BLaER1 treated with 17β-estradiol and CSF1 and Interleukin-3, amounts not matched to agents 10 nM and 100 nM (cell line): ENCODE measurements around the gene NHS.

Experiments
- H3K27ac ChIP-seq, 11 experiments: shearing (Covaris generic); formaldehyde crosslinking; 2 replicates each; pipeline ENCODE4 v1.8.1; 2022
- H3K27me3 ChIP-seq, 11 experiments: shearing (Covaris generic); formaldehyde crosslinking; 2 replicates each; pipeline ENCODE4 v1.8.1; 2022
- H3K36me3 ChIP-seq, 11 experiments: shearing (Covaris generic); formaldehyde crosslinking; 2 replicates each; pipeline ENCODE4 v1.8.1; 2022
- H3K4me1 ChIP-seq, 10 experiments: shearing (Covaris generic); formaldehyde crosslinking; 2 replicates each; pipeline ENCODE4 v1.8.1; 2022
- H3K4me2 ChIP-seq, 11 experiments: shearing (Covaris generic); formaldehyde crosslinking; 2 replicates each; pipeline ENCODE4 v1.8.1; 2022
- H3K4me3 ChIP-seq, 10 experiments: shearing (Covaris generic); formaldehyde crosslinking; 2 replicates each; pipeline ENCODE4 v1.8.1; 2022
- H3K9ac ChIP-seq, 11 experiments: shearing (Covaris generic); formaldehyde crosslinking; 2 replicates each; pipeline ENCODE4 v1.8.1; 2022
- H3K9me3 ChIP-seq, 11 experiments: shearing (Covaris generic); formaldehyde crosslinking; replicated peaks in 1 of 11; 2 replicates each; pipeline ENCODE4 v1.8.1; 2022
- H4K20me1 ChIP-seq, 11 experiments: shearing (Covaris generic); formaldehyde crosslinking; 2 replicates each; pipeline ENCODE4 v1.8.1; 2022
- Cebpa-rat ChIP-seq, 11 experiments: shearing (Covaris generic); IDR thresholded peaks; 2 replicates each; pipeline ENCODE4 v1.8.1; 2022

NHS gene

DNA sequence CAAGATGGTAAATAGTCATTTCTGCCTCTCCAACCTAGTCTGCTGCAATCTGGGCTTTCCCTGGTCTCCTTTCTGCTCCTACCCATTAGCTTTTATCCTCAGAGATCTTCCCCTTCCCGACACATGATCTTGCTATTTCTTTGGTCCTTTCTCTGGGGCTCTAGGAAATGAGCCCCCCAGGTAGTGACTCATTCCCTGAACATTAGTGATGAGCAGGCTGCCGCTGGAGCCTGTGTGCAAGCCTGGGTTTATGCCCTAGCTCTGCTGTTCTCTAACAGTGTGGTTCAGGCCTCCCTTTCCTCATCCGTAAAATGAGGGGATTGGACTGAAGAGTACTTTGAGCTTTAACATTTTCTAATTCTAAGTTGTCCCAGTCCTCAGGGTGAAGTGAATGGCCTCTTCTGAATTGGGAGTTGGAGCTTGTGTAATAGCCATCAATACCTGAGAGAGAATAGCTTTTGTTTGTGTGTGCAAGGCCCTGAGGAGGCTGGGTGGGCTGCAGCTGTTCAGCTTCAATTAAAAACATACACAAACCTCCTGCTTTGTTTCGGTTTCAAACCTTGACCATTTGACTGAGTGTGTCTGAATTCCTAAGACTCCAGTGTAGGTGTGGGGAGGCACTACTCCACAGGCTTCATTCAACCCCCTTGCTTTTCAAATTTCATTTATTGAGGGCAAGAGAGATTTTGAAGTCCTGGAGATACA lies 246.7 kb downstream of the NHS start:
- Histone ChIP-seq H3K36me3 (no peaks in the 10 kb centered on the region), H3K27me3 (peaks cover 86 to 99% (median 95%) of the 10 kb centered on the region in 11 experiments), H4K20me1 (no peaks in the 10 kb centered on the region; a peak in 3 of 22 replicates), H3K4me3 (no peak overlapping the region), H3K9ac (no peak overlapping the region), H3K4me2 (no peak overlapping the region), H3K9me3 (peaks cover 0 to 16% (median 6%) of the 10 kb centered on the region in 11 experiments; a peak in 9 of 22 replicates), H3K27ac (no peak overlapping the region), H3K4me1 (no peaks in the 10 kb centered on the region)
- no peak for TF ChIP-seq Cebpa-rat (IDR thresholded peaks at IDR 0.05)

DNA sequence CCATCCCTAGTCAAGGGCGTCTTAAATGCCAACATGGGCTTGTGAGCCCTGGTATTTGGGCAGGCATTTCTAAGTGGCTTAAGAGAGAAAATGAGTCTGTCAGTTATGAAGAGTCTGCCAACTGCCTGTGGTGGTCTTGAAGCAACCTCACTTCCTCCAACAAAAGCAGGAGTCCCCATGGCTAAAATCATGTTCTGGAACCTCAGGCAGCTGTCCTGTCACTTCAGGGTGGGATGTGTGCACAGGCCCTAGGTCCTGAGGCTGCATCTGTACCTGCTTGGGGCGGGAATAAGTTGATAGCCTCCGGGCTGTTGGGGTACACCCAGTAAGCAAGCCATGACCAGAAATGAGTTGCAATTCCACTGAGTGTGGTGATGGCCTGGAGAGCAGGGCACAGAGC lies 247.3 kb downstream of the NHS start:
- Histone ChIP-seq H3K4me1 (no peaks in the 10 kb centered on the region), H3K4me3 (no peak overlapping the region), H3K4me2 (no peak overlapping the region), H3K9me3 (peaks cover 0 to 16% (median 6%) of the 10 kb centered on the region in 11 experiments; a peak in 9 of 22 replicates), H3K9ac (no peak overlapping the region), H4K20me1 (no peaks in the 10 kb centered on the region; a peak in 3 of 22 replicates), H3K36me3 (no peaks in the 10 kb centered on the region), H3K27ac (no peak overlapping the region), H3K27me3 (peaks cover 86 to 99% (median 95%) of the 10 kb centered on the region in 11 experiments)
- TF ChIP-seq Cebpa-rat (IDR thresholded peaks at IDR 0.05) = no peak

DNA sequence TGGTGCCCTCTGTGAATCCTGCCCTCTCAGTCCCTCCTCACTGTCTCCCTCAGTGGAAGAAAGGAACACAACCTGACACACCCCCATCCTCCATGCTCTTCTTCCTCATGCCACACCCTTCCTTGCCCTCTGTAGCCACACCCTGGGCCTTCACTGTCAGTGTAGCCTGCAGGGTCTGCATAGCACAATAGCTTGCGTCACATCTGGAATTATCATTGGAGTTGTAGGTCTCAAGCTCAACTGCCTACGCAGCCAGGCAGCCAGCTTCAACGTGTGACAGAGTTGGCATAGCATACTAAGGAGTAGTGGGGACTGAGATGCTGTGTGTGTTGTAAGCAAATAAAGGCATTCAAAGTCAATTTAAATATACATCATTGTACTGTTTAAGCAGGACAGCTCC lies 248.8 kb downstream of the NHS start:
- H3K27ac ChIP-seq = no peak overlapping the region
- no peak overlapping the region for H3K4me3 ChIP-seq
- H3K9ac ChIP-seq = no peak overlapping the region
- peaks cover 0 to 15% (median 6%) of the 10 kb centered on the region in 11 experiments; a peak in 10 of 22 replicates for H3K9me3 ChIP-seq
- H3K36me3 ChIP-seq = no peaks in the 10 kb centered on the region
- peaks cover 87 to 99% (median 95%) of the 10 kb centered on the region in 11 experiments for H3K27me3 ChIP-seq
- no peak overlapping the region for H3K4me2 ChIP-seq
- no peak for TF ChIP-seq Cebpa-rat (IDR thresholded peaks at IDR 0.05)
- H4K20me1 ChIP-seq = no peaks in the 10 kb centered on the region; a peak in 3 of 22 replicates
- H3K4me1 ChIP-seq = peaks cover 0 to 10% (median 0%) of the 10 kb centered on the region in 10 experiments; a peak in 2 of 20 replicates

DNA sequence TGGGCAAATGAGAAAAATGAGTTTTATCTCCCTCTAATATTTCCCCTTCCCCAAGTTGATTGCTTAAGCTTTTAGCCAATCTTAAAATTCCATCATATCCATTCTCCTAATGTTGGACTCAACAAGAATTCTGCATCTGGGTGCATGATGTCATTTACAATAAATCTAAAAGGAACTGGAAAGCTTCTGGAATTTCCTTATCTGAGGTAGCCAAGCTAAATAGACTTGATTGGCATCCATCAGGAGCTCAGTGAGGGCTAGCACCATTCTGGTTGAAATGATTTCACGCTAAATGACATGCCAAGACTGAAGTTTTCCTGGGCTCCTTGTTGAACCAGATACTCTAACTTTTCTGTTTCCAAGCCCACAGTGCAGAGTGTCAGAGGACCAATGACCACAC lies 252.0 kb downstream of the NHS start:
- no peak overlapping the region for H3K9ac ChIP-seq
- no peak for TF ChIP-seq Cebpa-rat (IDR thresholded peaks at IDR 0.05)

DNA sequence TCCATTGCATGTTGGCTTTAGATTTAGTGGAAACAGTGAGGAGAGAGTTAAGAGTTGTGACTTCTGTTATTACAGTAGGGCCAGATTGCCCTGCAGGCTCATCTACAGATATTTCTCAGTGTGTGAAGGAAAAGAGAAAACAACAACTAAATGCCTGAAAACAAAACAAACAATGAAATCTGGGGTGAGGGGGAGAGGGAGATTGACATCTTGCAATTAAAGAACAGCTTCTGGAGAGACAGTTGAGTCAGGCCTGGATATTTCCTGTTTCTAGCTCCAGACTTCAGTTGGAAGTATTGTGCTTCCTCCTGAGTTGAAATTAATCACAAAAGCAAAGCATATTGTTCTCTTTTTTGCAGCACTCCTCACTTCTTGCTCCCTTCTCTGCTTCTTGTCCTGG lies 254.0 kb downstream of the NHS start:
- Histone ChIP-seq H3K9me3 (peaks cover 0 to 8% (median 0%) of the 10 kb centered on the region in 11 experiments; a peak in 3 of 22 replicates), H3K4me1 (peaks cover 0 to 16% (median 0%) of the 10 kb centered on the region in 10 experiments; a peak in 2 of 20 replicates), H3K4me2 (no peak overlapping the region), H4K20me1 (peaks cover 0 to 4% (median 0%) of the 10 kb centered on the region in 11 experiments; a peak in 3 of 22 replicates), H3K27ac (no peak overlapping the region), H3K27me3 (peaks cover 78 to 99% (median 95%) of the 10 kb centered on the region in 11 experiments), H3K4me3 (no peak overlapping the region), H3K36me3 (no peaks in the 10 kb centered on the region), H3K9ac (no peak overlapping the region)
- no peak for TF ChIP-seq Cebpa-rat (IDR thresholded peaks at IDR 0.05)

More for the DNA sequence above, 252.0 kb downstream of the NHS start:
- Histone ChIP-seq H4K20me1 (no peaks in the 10 kb centered on the region; a peak in 3 of 22 replicates), H3K27ac (no peak overlapping the region), H3K36me3 (no peaks in the 10 kb centered on the region), H3K4me3 (no peak overlapping the region), H3K9me3 (peaks cover 0 to 8% (median 0%) of the 10 kb centered on the region in 11 experiments; a peak in 3 of 22 replicates), H3K27me3 (peaks cover 80 to 99% (median 95%) of the 10 kb centered on the region in 11 experiments), H3K4me1 (peaks cover 0 to 16% (median 0%) of the 10 kb centered on the region in 10 experiments; a peak in 2 of 20 replicates), H3K4me2 (no peak overlapping the region)

DNA sequence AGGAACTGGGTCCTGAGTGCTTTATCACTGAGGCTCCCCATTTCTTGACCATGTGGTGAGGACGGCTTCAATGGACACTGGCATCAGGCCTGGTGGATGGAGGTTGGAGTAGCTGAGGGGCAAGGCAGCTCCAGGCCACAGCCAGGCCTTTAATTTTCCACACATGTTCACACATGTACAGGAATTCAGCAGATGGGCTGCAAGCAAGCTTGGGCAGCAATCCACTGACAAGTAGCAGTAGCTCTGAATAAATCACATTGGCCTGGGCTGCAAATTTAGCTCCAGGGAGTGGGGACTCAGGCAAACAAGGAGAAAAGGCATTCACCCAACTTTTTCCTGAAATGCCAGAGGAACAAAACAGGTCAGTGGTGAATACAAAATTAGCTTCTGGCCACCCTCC lies 254.5 kb downstream of the NHS start:
- Histone ChIP-seq H4K20me1 (peaks cover 0 to 4% (median 0%) of the 10 kb centered on the region in 11 experiments; a peak in 3 of 22 replicates), H3K4me1 (peaks cover 0 to 16% (median 0%) of the 10 kb centered on the region in 10 experiments; a peak in 2 of 20 replicates)
- no peak for TF ChIP-seq Cebpa-rat (IDR thresholded peaks at IDR 0.05)

DNA sequence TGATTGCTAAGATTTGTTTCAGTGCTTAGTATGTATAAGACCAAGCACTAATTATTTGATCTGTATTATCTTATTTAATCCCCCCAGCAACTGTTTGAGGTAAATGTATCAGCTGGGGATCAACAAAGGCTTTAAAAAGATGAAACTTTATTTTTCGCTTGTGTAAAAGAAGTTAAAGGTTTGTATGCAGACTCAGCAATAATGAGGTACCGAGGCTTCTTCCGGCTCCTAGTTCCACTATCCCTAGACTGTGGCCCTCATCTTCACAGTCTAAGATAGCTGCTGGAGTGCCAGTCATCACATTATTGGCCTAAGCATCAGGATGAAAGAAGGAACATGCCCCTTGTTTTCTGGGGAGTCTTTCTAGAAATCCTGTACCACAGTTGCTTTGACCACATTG lies 256.6 kb downstream of the NHS start:
- no peak overlapping the region for H3K4me3 ChIP-seq
- H3K36me3 ChIP-seq = no peaks in the 10 kb centered on the region
- H3K27me3 ChIP-seq = peaks cover 84 to 99% (median 98%) of the 10 kb centered on the region in 11 experiments
- TF ChIP-seq Cebpa-rat (IDR thresholded peaks at IDR 0.05) = no peak
- peaks cover 0 to 16% (median 0%) of the 10 kb centered on the region in 10 experiments; a peak in 2 of 20 replicates for H3K4me1 ChIP-seq
- H4K20me1 ChIP-seq = peaks cover 0 to 4% (median 0%) of the 10 kb centered on the region in 11 experiments; a peak in 3 of 22 replicates
- no peak overlapping the region for H3K4me2 ChIP-seq
- no peak overlapping the region for H3K9ac ChIP-seq
- H3K27ac ChIP-seq = no peak overlapping the region
- peaks cover 0 to 6% (median 0%) of the 10 kb centered on the region in 11 experiments; a peak in 2 of 22 replicates for H3K9me3 ChIP-seq

More for the DNA sequence above, 254.5 kb downstream of the NHS start:
- Histone ChIP-seq H3K4me3 (no peak overlapping the region), H3K9me3 (peaks cover 0 to 8% (median 0%) of the 10 kb centered on the region in 11 experiments; a peak in 3 of 22 replicates), H3K27me3 (peaks cover 81 to 98% (median 94%) of the 10 kb centered on the region in 11 experiments), H3K27ac (no peak overlapping the region), H3K9ac (no peak overlapping the region), H3K4me2 (no peak overlapping the region), H3K36me3 (no peaks in the 10 kb centered on the region)

DNA sequence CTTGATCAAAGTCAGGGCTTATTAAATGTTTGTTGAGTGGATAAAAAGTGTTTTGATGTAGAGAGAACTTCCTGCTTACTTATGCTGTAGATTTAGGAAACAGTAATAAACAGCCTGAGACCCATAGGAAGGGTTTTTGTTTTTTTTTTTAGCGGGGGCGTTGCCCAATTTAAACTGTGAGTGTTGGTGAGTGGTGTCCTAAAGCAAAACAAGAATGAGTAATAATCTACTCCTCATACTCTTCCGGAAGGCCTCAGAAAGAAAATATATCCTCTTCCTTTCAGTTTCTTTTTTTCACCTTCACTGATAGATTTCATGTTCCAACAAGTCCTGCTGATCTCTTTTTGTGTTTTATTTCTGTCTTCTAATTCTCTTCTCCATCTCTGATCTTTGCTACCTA lies 257.9 kb downstream of the NHS start:
- H3K4me3 ChIP-seq = no peak overlapping the region
- H3K27me3 ChIP-seq = peaks cover 84 to 99% (median 98%) of the 10 kb centered on the region in 11 experiments
- H3K9ac ChIP-seq = no peak overlapping the region
- no peak for TF ChIP-seq Cebpa-rat (IDR thresholded peaks at IDR 0.05)
- H3K4me2 ChIP-seq = no peak overlapping the region
- peaks cover 0 to 4% (median 0%) of the 10 kb centered on the region in 11 experiments; a peak in 3 of 22 replicates for H4K20me1 ChIP-seq
- peaks cover 0 to 6% (median 0%) of the 10 kb centered on the region in 11 experiments; a peak in 1 of 22 replicates for H3K9me3 ChIP-seq
- peaks cover 0 to 14% (median 0%) of the 10 kb centered on the region in 10 experiments; a peak in 2 of 20 replicates for H3K4me1 ChIP-seq
- no peaks in the 10 kb centered on the region for H3K36me3 ChIP-seq
- H3K27ac ChIP-seq = no peak overlapping the region

DNA sequence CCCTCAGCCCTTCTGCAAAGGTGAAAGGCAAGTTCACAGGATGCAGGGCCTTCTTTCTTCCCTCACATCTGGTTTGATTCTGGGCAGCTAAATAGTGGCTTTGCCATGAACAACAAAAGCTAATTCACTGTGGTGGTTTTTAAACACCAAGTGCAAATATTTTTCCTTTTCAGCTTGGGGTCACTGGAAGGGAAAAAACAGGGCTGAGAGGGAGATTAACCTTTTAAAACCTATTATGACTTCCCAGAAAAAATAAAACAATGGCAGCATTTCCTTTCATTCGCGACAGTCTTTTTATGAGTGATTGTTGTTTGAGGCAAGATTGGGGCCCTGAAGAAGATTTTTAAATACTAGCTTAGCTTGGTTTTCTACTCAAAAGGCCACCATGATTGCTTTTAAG lies 258.5 kb downstream of the NHS start:
- no peak overlapping the region for H3K9ac ChIP-seq
- peaks cover 82 to 99% (median 97%) of the 10 kb centered on the region in 11 experiments for H3K27me3 ChIP-seq
- H3K36me3 ChIP-seq = no peaks in the 10 kb centered on the region
- H3K27ac ChIP-seq = no peak overlapping the region
- no peak for TF ChIP-seq Cebpa-rat (IDR thresholded peaks at IDR 0.05)
- peaks cover 0 to 4% (median 0%) of the 10 kb centered on the region in 11 experiments; a peak in 3 of 22 replicates for H4K20me1 ChIP-seq
- H3K4me2 ChIP-seq = no peak overlapping the region
- no peak overlapping the region for H3K4me3 ChIP-seq
- H3K4me1 ChIP-seq = peaks cover 0 to 8% (median 0%) of the 10 kb centered on the region in 10 experiments; a peak in 2 of 20 replicates
- peaks cover 0 to 6% (median 0%) of the 10 kb centered on the region in 11 experiments; a peak in 1 of 22 replicates for H3K9me3 ChIP-seq
